Activated CD4-positive, alpha-beta T cell treated with anti-CD3 and anti-CD28 coated beads, Interleukin-2, amount 50 U/mL, for 24 hours (primary cell): Measurements from ENCODE around the gene MCCD1.

Experiments used
- DNase-seq, 2 donors: peaks; one replicate each; pipeline ENCODE4 v3.0.0-alpha.2; 2020; ENCODE audit warnings: low read depth in 1 of 2, low spot score in 1 of 2

Gene MCCD1

DNA sequence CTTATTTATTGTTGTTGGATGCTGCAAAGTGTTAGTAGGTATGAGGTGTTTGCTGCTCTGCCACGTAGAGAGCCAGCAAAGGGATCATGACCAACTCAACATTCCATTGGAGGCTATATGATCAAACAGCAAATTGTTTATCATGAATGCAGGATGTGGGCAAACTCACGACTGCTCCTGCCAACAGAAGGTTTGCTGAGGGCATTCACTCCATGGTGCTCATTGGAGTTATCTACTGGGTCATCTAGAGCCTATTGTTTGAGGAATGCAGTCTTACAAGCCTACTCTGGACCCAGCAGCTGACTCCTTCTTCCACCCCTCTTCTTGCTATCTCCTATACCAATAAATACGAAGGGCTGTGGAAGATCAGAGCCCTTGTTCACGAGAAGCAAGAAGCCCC is 18.8 kb upstream of the MCCD1 start:
- DNase-seq: no peak

DNA sequence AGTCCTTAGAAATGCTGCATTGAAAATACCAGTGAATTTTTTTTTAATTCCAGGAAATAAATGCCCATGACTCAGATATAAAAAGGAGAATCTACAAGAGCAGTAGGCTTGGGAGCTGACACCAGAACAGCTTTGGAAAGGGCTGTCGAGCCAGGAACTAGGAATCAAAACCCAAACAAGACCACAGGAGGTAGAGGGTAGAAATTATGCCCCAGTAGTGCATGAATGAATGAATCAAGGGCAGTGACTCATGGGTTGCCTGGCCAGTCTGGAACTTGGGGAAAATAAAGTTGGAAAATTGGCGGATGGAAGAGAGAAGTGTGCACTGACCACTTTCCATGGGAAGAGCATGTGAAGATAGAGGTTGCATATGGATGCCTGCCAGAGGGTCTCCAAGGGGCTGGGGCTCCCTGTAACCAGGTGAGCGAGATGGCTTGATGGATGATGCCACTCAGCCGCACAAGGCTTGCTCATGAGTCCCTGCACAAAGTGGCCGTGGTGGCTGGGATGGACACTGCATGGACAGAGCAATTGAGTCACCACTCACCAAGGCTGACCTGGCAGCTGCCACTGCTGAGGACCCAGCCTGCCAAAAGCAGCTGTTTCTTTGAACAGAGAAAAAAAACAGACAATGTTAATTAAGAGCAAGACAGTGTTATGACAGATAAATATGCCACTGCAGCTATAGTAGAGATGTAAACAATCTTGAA is 15.2 kb upstream of the MCCD1 start:
- DNase-seq: no peak

DNA sequence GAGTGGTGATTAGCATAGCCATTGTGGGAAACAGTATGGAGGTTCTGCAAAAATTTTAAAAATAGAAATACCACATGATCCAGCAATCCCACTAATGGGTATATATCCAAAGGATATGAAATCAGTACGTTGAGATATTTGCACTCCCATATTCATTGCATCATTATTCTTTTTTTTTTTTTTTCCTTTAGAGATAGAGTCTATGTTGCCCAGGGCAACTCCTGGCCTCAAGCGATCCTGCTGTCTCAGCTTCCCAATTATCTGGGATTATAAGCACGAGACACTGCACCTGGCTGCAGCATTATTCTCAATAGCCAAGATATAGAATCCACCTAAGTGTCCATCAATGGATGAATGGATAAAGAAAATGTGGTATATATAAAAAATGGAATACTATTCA is 6.9 kb upstream of the MCCD1 start:
- DNase-seq: no peak

DNA sequence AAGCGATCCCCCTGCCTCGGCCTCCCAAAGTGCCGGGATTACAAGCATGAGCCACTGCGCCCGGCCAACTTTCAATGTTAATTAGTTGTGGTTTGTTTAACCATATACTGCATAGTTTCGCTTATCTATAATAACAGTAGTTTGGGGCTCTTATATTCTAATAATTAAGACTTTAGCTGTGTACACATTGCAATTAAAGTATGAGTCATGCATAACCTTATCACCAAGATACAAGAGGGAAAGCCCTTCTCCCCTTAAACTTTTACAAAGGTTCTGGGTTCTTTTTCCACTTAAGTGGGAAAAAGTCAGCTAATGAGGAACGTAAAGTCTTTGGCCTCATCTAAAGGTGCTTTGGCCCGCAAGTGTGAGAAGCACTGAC is 3.2 kb upstream of the MCCD1 start:
- DNase-seq: no peak

DNA sequence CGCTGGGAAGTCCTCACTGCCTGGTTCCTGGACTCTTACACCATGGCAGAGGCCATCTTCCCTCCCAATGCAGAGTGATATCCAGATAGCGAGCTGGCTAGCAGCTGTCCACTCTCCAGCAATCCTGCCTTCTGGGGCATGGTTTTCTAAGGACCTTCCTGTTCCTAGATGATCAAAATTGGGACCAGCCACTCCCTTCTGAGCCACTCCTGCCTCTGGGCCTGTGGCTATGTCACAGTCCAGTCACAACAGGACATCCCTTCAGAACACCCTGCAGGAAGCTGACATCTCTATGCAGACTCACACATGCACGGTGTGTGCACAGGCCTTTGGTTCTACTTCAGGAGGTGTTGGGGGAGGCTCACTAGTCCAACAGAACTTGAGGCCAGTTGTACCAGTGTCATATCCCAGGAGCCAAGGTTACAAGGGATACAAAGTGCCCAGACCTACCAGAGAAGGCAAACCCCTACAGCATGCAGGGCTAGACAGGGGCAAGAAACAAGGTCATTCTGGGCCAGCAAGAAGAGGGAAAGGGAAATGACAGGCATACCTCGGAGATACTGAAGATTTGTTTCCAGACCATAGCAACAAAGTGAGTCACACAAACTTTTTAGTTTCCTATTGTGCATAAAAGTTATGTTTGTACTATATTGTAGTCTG is 2.7 kb upstream of the MCCD1 start:
- no peak for DNase-seq

DNA sequence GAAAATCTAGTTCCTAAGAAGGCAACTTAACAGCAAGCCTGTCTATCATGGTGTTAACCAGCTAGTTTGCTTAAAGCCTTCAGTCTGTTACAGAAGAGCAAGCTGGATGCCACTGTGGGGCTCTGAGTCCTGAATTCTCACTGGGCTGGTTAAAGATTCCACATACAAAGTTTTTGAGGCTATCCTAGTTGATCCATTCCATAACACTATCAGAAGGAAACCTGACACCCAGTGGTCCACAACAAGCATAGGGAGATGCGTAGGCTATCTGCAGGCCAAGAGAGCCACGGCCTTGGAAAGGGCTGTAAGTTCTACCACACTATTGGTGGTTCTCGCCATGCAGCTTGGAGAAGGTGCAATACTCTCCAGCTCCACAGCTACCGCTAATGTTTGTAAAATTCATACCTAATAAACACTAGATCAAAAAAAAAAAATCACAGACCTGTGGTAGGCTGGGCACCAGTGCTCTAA is 420 bp upstream of the MCCD1 start:
- no peak for DNase-seq

DNA sequence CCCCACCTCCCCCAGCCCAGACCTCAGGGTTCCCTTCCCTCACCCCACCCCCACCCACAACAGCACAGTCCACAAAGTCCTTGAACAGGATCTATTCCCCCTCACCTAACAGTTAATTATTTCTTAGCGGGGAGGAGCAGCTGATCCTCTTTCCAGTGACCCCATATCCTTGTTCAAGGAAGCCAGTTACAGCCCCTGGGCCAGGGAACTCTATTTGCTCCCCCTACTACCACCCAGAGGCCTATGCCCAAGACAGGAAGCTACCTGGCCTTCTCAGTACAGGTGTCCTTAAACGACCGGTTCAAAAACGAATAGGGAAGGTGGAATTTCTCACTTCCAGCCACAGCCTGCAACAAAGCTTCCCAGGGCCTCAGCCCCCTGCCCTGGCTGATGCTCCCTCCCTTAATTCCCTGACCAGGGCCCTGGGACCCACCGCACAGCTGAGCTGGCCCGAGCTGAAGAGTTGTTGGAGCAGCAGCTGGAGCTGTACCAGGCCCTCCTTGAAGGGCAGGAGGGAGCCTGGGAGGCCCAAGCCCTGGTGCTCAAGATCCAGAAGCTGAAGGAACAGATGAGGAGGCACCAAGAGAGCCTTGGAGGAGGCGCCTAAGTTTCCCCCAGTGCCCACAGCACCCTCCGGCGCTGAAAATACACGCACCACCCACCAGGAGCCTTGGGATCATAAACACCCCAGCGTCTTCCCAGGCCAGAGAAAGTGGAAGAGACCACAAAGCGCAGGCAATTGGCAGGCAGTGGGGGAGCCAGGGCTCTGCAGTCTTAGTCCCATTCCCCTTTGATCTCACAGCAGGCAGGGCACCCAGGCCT is 778 bp downstream of the MCCD1 start:
- DNase-seq: no peak

DNA sequence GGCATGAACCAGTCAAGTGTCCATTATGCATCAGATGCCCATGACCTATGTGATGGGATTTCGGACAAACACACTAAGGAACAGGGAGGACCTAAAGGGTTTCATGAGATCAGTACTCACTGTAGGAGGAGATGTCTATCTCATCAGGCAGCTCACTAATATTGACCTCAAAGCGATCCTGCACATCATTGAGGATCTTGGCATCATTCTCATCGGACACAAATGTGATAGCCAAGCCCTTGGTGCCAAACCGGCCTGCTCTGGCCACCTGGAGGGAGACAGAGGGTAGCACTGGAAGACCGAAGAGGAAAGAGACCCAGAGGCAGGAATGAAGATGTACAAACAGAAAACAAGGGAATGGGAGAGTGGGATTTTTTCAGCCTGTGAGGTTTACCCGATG is 1.9 kb downstream of the MCCD1 start:
- DNase-seq: no peak

DNA sequence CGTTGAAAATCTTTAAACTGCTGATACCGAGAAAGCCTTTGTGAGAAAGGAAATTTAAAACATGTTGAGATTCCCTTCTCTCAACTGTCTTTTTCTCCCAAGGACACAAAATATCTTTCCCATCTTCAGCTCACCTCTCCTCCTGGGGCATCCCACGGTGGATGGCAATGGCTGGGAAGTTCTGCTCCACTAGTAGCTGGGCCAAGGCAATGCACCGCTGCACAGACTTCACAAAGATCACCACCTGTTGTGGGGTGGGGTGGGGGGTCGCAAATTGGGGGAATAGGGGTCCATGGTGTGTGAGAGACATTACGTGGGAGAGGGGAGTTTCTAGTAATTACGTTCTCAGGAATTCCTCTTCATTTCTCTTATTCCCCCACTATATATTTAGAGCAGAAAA is 2.4 kb downstream of the MCCD1 start:
- DNase-seq: no peak

DNA sequence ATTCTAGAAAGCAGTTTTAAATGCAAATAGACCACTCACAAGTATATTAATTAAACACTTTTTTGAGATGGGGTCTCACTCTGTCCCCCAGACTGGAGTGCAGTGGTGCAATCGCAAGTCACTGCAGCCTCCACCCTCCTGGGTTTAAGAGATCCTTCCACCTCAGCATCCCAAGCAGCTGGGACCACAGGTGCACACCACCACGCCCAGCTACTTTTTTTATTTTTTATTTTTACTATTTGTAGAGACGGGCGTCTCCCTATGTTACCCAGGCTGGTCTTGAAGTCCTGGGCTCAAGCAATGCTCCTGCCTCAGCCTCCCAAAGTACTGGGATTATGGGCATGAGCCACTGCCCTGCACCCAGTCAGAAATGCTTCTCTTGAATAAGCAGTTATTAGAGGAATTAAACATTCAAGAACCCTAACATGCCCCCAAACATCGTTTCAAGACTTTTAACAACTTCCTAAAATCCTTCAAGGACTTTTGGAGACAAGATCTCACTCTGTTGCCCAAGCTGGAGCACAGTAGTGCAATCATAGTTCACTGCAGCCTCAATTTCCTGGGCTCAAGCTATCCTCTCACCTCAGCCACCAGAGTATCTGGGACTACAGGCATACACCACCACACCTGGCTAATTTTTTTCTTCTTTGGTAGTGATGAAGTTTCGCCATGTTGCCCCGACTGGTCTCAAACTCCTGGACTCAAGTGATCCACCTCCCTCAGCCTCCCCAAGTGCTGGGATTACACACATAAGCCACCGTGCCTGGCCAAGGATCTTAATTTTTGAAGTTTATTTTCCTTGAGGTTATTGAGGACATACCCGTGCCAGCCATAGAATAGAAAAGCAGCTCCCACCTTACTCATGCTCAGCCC is 3.2 kb downstream of the MCCD1 start:
- DNase-seq: no peak

DNA sequence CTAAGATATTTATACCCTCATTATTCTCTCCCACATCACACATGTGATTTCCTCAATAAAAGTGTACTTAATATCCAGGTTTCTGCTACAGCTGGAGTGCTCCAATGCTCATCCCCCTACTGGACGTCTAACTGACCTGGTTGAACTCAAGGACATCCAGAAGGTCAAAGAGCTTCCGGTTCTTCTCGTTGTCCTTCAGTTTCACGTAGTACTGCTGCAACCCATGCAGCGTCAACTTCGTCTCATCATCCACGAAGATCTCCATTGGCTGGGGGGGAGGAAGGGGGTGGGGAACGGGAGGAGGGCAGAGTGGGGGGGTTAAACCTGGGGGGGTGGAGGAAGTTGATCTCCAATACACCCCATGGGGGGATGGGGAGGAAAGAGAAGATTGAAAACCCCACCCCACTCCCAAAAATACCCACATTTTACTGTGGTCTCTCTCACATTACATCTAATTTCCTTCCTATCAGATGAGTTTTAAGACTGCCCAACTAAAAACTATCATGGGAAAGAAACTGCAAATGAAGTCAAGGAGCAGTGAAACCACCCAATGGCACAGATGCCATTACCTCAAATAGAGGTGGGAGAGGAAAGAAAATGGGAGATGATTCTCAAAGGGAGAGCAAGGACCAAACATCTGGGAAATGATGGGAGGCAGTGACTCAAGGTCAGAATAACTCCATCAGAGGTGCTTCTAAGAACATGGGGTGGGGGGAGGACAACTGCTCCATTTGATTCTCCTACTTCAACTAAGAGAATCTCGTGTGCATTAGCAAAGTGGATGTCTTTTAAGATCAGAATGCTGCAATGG is 4.1 kb downstream of the MCCD1 start:
- DNase-seq: no peak

DNA sequence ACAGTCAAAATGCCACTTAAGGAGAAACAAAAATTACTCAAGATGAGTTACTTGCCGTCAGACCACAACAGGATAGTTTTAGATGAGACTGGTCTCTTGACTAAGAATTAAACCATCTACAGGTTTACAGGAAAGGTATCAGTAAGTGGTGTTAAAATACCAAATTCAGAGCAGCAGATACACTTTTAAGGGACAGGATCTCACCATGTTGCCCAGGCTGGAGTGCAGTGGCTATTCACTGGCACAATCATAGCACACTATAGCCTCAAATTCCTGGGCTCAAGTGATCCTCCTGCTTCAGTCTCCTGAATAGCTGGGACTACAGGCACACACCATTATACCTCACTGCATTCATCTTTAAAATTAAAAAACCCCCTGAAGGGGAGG is 4.7 kb downstream of the MCCD1 start:
- no peak for DNase-seq

DNA sequence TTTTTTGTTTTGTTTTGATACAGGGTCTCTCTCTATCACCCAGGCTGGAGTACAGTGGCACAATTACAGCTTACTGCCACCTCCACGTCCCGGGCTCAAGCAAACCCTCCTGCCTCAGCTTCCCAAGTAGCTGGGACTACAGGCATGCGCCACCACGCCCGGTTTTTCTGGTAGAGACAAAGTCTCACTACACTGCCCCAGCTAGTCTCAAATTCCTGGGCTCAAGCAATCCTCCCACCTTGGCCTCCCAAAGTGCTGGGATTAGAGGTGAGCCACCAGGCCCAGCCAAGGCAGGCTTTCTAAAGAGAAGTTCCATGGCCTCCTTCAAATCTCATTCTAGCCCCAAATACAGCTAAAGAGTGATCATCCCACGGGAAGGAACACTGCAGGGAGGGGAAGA is 5.2 kb downstream of the MCCD1 start:
- DNase-seq: no peak

DNA sequence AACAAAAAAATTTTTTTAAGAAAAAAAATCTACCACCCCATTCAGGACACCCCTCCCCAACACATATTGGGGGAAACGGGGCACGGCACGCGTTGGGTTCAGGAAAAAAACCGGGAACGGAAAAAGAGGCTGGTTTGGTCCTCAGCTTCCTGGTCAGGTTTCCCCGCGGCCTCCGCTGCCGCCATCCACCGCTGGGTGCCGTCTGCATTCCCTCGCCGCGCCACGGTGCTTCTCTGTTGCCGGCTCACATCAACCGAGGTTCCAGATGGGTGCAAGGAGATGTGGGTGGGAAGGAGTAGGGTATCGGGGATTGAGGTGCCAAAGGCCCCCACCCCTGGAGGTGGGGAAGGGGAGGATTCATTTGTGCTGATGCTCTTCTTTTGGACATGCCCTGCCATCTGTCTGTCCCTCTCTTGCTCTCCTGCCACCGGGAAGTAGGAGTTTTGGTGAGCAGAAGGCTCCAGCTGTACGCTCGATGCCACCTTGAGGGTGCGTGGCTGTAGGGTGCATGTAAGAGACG is 5.8 kb downstream of the MCCD1 start:
- no peak for DNase-seq

DNA sequence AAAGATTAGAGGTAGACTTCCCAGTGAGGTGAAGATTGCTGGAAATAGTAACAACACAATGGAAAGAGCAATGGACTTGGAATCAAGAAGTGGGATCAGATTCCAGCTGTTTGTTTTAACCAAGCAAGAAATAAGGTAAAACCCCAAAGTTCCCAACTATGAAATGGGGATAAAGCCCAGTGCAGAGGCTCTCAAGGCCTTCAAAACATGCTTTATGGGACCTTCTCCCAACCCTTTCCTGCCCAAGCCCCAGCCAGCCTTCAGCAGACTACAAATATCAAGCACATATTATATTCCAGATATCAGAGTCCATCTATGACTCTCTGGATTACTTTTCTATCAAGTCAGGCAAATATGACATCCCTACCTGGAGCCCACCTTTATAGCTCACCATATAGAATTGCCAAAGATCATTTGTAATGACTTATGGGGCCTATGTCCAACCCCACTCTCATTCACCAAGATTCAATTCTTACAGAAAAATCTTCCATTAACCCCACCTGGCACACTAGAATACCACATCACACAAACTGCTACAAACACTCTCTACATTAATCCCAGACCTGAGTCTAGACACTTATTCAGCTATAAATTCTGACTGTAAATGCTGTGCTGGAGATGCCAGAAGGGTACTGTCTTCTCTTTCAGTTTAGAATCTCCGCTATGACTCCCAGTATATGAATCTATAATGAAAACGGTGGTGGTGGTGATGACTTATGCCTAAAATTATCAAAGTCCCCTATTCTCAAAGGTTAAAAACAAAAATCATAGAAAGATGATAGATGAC is 7.0 kb downstream of the MCCD1 start:
- no peak for DNase-seq

DNA sequence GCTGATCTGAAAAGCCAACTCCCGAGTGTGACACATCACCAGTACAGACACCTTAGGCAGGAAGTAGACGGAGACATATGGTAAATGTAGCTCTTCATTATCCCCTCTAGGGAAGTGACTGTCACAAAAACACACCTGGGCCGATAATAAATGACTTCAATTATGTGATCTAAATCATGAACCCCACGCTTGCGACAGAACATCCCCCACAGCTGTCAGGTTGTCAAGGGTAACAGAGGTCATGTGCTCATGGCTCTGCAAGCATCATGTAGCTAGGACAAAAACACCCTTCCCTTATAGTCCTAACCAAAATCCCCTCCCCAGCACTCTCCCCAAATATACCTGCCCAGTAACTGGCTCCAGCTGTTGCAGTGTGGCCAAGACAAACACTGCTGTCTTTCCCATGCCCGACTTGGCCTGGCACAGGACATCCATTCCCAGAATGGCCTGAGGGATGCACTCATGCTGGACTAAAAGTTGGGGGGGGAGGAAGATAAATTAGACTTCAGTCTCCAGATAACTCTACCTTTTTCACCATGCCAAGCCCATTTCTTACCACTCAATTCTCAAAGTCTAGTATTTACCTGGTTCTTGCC is 10.1 kb downstream of the MCCD1 start:
- no peak for DNase-seq

DNA sequence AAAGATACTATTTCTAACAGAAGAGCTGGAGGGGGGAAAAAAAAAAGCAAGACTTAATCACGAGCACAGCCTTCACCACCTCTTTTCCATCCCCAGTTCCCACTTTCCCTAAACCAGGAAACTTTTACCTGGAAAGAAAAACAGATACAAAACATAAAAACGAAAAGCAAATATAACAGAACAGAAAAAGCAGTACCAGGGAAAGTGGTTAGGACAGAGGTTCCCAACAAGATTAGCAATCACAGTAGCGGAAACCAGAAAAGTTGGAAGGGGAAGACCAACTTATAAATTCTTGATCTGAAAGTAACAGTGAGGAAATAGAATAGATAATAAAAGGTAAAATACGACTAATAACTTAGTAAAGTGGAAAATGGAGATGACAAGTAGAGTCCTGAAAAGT is 11.9 kb downstream of the MCCD1 start:
- no peak for DNase-seq

DNA sequence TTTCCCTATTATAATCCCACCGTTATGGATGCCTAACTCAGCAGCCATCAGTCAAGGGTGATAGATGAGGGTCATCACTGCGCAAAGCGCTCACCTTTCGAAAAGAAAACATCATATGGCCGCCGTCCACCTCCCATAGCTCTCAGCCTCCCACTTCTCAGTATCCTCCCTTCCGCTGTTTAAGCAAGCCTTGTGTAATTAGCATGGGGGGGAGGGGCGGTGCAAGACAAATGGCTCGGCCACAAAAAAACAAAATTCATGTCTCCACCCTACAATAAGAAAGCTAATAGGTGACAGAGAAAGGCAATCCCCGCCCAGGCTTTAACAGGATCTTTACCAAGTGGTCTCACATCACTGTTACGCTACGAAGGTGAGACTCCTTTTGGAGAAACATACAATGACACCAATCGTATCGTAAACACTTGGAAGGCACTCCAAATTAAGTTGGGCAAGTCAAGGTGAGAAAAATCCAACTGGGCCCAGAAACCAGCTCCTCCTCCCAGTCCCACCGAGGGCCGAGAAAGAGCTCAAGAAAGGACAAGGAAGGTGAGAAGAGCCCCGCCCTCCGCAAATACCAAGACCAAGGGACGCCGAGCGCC is 12.4 kb downstream of the MCCD1 start:
- DNase-seq: peak in 1 of 2 donors; percentile 44
